GM12878 (cell line): ENCODE measurements around the gene CPNE4. TPM values are rescaled to one million over a fixed set of nuclear protein-coding genes. Genes with fewer than 3 reads are reported as not detected.

Experiments
- ATAC-seq: fragments of 200-7000 bp; cut with Tn5 transposase; 3 replicates; pipeline ENCODE4 v1.9.1; 2020; ENCODE audit warnings: mild to moderate bottlenecking, moderate library complexity
- BruUV-seq: library from RNA; stranded (reverse); fragments of 400-500 nt; replicated peaks from 2 replicates; lab custom pipeline; 2021; lab: Mats Ljungman, UMichigan
- CTCF ChIA-PET: fragments of 300-600 bp; sonication (Branson Sonifier 250); formaldehyde crosslinking; extraction: SDS; loops from one replicate; lab custom pipeline; 2021; ENCODE audit warnings: inconsistent platforms; lab: Yijun Ruan, JAX
- POLR2A ChIA-PET: fragments of 350-600 bp; formaldehyde crosslinking; extraction: SDS; loops from one replicate; lab custom pipeline; 2021; ENCODE audit warnings: inconsistent platforms; lab: Charles Lee
- RAD21 ChIA-PET: fragments of 300-600 bp; sonication (Branson Sonifier 250); formaldehyde crosslinking; loops from one replicate; lab custom pipeline; 2023; ENCODE audit warnings: antibody characterized with exemption; ENCODE audit not compliant: unreplicated experiment; lab: Charles Lee
- SMC1A ChIA-PET: fragments of 300-600 bp; sonication (Branson Sonifier 250); formaldehyde crosslinking; loops from one replicate; lab custom pipeline; 2023; ENCODE audit not compliant: unreplicated experiment, uncharacterized antibody; lab: Charles Lee
- DNase-seq: peaks from one replicate; pipeline ENCODE4 v3.0.0-alpha.2; 2011; ENCODE audit warnings: low read depth, low spot score
- FAIRE-seq: peaks from 3 replicates; lab custom pipeline; 2011; peaks lifted over from hg19 to GRCh38; lab: Jason Lieb, UNC
- H2AFZ ChIP-seq: 2 replicates; pipeline ENCODE4 v1.6.0; 2011; ENCODE audit warnings: low read depth, low read length, control low read depth; ENCODE audit not compliant: control insufficient read depth
- H3K27ac ChIP-seq: 2 replicates; pipeline ENCODE4 v1.5.1; 2011; ENCODE audit warnings: control low read depth; ENCODE audit not compliant: control insufficient read depth, insufficient read depth
- H3K27me3 ChIP-seq, 2 experiments: replicated peaks in 1 of 2; 2 replicates each; pipeline versions ENCODE4 v1.6.0 to v1.6.1; 2011; ENCODE audit warnings: low read length in 1 of 2; ENCODE audit not compliant: control insufficient read depth in 2 of 2, insufficient read depth in 2 of 2
- H3K36me3 ChIP-seq, 2 experiments: 2 replicates each; pipeline ENCODE4 v1.5.1; 2011; ENCODE audit warnings: low read length in 1 of 2; ENCODE audit not compliant: control insufficient read depth in 2 of 2, insufficient read depth in 2 of 2
- H3K4me1 ChIP-seq: 2 replicates; pipeline ENCODE4 v1.6.1; 2011; ENCODE audit warnings: mild to moderate bottlenecking, low read length, moderate library complexity, mixed read lengths; ENCODE audit not compliant: control insufficient read depth, insufficient read depth
- H3K4me2 ChIP-seq: 2 replicates; pipeline ENCODE4 v1.6.0; 2011; ENCODE audit warnings: control low read depth; ENCODE audit not compliant: control insufficient read depth, insufficient read depth
- H3K4me3 ChIP-seq: fragments of 200-600 bp; sonication (generic); 2 replicates; pipeline ENCODE4 v1.5.1; 2016
- H3K79me2 ChIP-seq: 2 replicates; pipeline ENCODE4 v1.6.0; 2011; ENCODE audit warnings: low read length; ENCODE audit not compliant: control insufficient read depth, insufficient read depth
- H3K9ac ChIP-seq: 2 replicates; pipeline ENCODE4 v1.8.0; 2011; ENCODE audit warnings: low read length, control low read depth, mixed read lengths; ENCODE audit not compliant: control insufficient read depth, insufficient read depth
- H3K9me3 ChIP-seq: replicated peaks from 3 replicates; pipeline ENCODE4 v1.5.1; 2011; ENCODE audit warnings: mild to moderate bottlenecking, low read length; ENCODE audit not compliant: control insufficient read depth, insufficient read depth
- H4K20me1 ChIP-seq: 2 replicates; pipeline ENCODE4 v1.6.0; 2011; ENCODE audit not compliant: control insufficient read depth, insufficient read depth
- BHLHE40 ChIP-seq, 2 experiments: fragments of 450-650 bp in 1 of 2; IDR thresholded peaks; 2 replicates each; pipeline ENCODE4 v1.6.1; 2011 to 2017; ENCODE audit warnings: low read depth in 2 of 2, borderline replicate concordance in 1 of 2, improper control_type of control experiment in 1 of 2, low read length in 1 of 2, mild to moderate bottlenecking in 1 of 2
- IKZF1 ChIP-seq: fragments of 450-650 bp; conservative IDR thresholded peaks from 2 replicates; pipeline ENCODE4 v1.6.1; 2017; ENCODE audit warnings: antibody characterized with exemption, mild to moderate bottlenecking
- IKZF2 ChIP-seq, 2 experiments: fragments of 450-650 bp; IDR thresholded peaks; 2 replicates each; pipeline ENCODE4 v1.6.1; 2017; ENCODE audit warnings: mild to moderate bottlenecking in 2 of 2, moderate library complexity in 2 of 2
- MTA2 ChIP-seq: fragments of 450-650 bp; IDR thresholded peaks from 2 replicates; pipeline ENCODE4 v1.6.1; 2016; ENCODE audit warnings: low read depth, mild to moderate bottlenecking, moderate library complexity
- MTA3 ChIP-seq: IDR thresholded peaks from 2 replicates; pipeline ENCODE4 v1.6.1; 2012; ENCODE audit warnings: low read length, inconsistent platforms, borderline replicate concordance
- PAX8 ChIP-seq: fragments of 450-650 bp; IDR thresholded peaks from 2 replicates; pipeline ENCODE4 v1.6.1; 2017; ENCODE audit warnings: mild to moderate bottlenecking, moderate library complexity
- POU2F2 ChIP-seq: IDR thresholded peaks from 3 replicates; pipeline ENCODE4 v1.6.1; 2011; ENCODE audit warnings: low read depth, mild to moderate bottlenecking, low read length, borderline replicate concordance
- RUNX3 ChIP-seq: IDR thresholded peaks from 2 replicates; pipeline ENCODE4 v1.6.1; 2012; ENCODE audit warnings: low read length, inconsistent platforms
- ZSCAN29 ChIP-seq: fragments of 450-650 bp; IDR thresholded peaks from 2 replicates; pipeline ENCODE4 v1.6.1; 2017; ENCODE audit warnings: mild to moderate bottlenecking, moderate library complexity
- WGBS: methylation state at CpG from one replicate; pipeline ENCODE4 v1.1.6; 2016; ENCODE audit warnings: low lambda C conversion rate; ENCODE audit not compliant: insufficient replicate concordance, insufficient coverage; ENCODE audit errors: missing lambda C conversion rate; 5-methylcytosine and 5-hydroxymethylcytosine counted together
- in situ Hi-C: fragments of 300-500 bp; cut with MboI; formaldehyde crosslinking; loops from 9 replicates; pipeline ENCODE4 v1.14.3; 2018; ENCODE audit warnings: mixed read lengths
- intact Hi-C: fragments of 100-400 bp; cut with micrococcal nuclease; formaldehyde crosslinking; loops from one replicate; pipeline ENCODE4 v1.14.2; 2022; ENCODE audit not compliant: unreplicated experiment
- polyA plus RNA-seq, 11 experiments: library from polyadenylated mRNA; depleted of rRNA in 4 of 11; unstranded in 6 of 11; stranded (reverse) in 5 of 11; fragments of >200 nt; fragmentation: Nextera tagmentation in 4 of 11; fragmentation: Illumina TruSeq in 1 of 11; extraction: Ambion mirVana in 4 of 11; extraction: Trizol in 1 of 11; gene quantifications; 1 replicate in 1 of 11; 2 replicates in 10 of 11; pipeline versions ENCODE4 v1.2.1 to v1.2.3, GENCODE V29; 2011 to 2016; ENCODE audit warnings: inconsistent platforms in 2 of 11, missing spikeins in 2 of 11, low read depth in 1 of 11
- total RNA-seq, 4 experiments: library from RNA; depleted of rRNA in 3 of 4; stranded (reverse); fragments of >200 nt in 3 of 4; fragmentation: Illumina TruSeq in 1 of 4; extraction: Trizol in 1 of 4; gene quantifications; 2 replicates each; pipeline versions ENCODE4 v1.2.1 to v1.2.3, GENCODE V29; 2013 to 2021
- TF ChIP-seq, protein P1 (sequence below): fragments of 450-650 bp; IDR thresholded peaks from 2 replicates; pipeline ENCODE4 v1.6.1; 2017; ENCODE audit warnings: mild to moderate bottlenecking
- TF ChIP-seq, protein P2 (sequence below): fragments of 450-650 bp; IDR thresholded peaks from 2 replicates; pipeline ENCODE4 v1.6.1; 2017; ENCODE audit warnings: mild to moderate bottlenecking, moderate library complexity

CPNE4 gene
- total and polyA plus RNA-seq, 10 of the 15 experiments (the other 5 are each of a cell fraction or from before 2014, with no cell fraction given), result 0.17 to 1.9 (median 0.48) TPM; not detected in 1

DNA sequence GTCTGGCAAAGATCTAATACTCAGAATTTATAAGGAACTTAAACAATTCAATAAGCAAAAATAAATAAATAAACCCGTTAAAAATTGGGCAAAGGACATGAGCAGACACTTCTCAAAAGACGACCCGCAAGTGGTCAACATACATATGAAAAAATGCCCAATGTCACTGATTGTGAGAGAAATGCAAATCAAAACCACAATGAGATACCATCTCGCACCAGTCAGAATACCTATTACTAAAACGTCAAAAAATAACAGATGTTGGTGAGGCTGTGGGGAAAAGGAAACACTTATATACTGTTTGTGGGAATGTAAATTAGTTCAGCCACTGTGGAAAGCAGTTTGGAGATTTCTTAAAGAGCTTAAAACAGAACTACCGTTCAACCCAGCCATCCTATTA, 344.0 kb downstream of the CPNE4 start:
- intact Hi-C loops, result no loop called here
- RAD21 ChIA-PET, result interaction anchor here (1.0 to 1.6 kb wide), 2 partner anchors 18 to 20 kb away, joined by 3 read pairs; no protein-coding TSS in a partner anchor
- no peaks in the 10 kb centered on the region for H3K36me3 ChIP-seq
- no peak overlapping the region for H3K27ac ChIP-seq
- SMC1A ChIA-PET, result interaction anchor here (0.9 to 2.5 kb wide), 5 partner anchors 12 to 141 kb away, joined by 3 to 9 read pairs (median 5); no protein-coding TSS in a partner anchor
- H3K4me2 ChIP-seq, result no peak overlapping the region
- POLR2A ChIA-PET, result no interaction called here
- no TSS peak for BruUV-seq
- no peak overlapping the region for H3K9ac ChIP-seq
- no peak overlapping the region for H3K4me3 ChIP-seq
- no peaks in the 10 kb centered on the region for H3K79me2 ChIP-seq
- DNase-seq (no peak), FAIRE-seq (no peak), ATAC-seq (peak; percentile 84)
- CTCF ChIA-PET, result interaction anchor here (0.9 to 2.9 kb wide), 2 partner anchors 8 to 141 kb away, joined by 3 to 9 read pairs; no protein-coding TSS in a partner anchor
- TF ChIP-seq ZSCAN29 (no peak), MTA2 (peak; percentile 63; the same call in 1 of the 2 replicates), MTA3 (no peak), BHLHE40 (IDR thresholded peaks at IDR 0.05; ENCODE audit: borderline replicate concordance in 1 of 2, low read depth in 2 of 2, low read length in 1 of 2) (0 out of 4 replicates have a peak, but pooled peaks of 1 of the 2 experiments have one; percentile 9), IKZF1 (peak; percentile 30; the same call in 1 of the 2 replicates), RUNX3 (peak; percentile 23; the same call in 1 of the 2 replicates), POU2F2 (0 out of 3 replicates have a peak, but pooled peaks have one; percentile 26), IKZF2 (IDR thresholded peaks at IDR 0.05) (peak; percentile 34 to 49; a peak in 2 of 4 replicates), PAX8 (no peak)
- TF ChIP-seq, protein P1, sequence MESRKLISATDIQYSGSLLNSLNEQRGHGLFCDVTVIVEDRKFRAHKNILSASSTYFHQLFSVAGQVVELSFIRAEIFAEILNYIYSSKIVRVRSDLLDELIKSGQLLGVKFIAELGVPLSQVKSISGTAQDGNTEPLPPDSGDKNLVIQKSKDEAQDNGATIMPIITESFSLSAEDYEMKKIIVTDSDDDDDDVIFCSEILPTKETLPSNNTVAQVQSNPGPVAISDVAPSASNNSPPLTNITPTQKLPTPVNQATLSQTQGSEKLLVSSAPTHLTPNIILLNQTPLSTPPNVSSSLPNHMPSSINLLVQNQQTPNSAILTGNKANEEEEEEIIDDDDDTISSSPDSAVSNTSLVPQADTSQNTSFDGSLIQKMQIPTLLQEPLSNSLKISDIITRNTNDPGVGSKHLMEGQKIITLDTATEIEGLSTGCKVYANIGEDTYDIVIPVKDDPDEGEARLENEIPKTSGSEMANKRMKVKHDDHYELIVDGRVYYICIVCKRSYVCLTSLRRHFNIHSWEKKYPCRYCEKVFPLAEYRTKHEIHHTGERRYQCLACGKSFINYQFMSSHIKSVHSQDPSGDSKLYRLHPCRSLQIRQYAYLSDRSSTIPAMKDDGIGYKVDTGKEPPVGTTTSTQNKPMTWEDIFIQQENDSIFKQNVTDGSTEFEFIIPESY, result no peak
- TF ChIP-seq, protein P2, sequence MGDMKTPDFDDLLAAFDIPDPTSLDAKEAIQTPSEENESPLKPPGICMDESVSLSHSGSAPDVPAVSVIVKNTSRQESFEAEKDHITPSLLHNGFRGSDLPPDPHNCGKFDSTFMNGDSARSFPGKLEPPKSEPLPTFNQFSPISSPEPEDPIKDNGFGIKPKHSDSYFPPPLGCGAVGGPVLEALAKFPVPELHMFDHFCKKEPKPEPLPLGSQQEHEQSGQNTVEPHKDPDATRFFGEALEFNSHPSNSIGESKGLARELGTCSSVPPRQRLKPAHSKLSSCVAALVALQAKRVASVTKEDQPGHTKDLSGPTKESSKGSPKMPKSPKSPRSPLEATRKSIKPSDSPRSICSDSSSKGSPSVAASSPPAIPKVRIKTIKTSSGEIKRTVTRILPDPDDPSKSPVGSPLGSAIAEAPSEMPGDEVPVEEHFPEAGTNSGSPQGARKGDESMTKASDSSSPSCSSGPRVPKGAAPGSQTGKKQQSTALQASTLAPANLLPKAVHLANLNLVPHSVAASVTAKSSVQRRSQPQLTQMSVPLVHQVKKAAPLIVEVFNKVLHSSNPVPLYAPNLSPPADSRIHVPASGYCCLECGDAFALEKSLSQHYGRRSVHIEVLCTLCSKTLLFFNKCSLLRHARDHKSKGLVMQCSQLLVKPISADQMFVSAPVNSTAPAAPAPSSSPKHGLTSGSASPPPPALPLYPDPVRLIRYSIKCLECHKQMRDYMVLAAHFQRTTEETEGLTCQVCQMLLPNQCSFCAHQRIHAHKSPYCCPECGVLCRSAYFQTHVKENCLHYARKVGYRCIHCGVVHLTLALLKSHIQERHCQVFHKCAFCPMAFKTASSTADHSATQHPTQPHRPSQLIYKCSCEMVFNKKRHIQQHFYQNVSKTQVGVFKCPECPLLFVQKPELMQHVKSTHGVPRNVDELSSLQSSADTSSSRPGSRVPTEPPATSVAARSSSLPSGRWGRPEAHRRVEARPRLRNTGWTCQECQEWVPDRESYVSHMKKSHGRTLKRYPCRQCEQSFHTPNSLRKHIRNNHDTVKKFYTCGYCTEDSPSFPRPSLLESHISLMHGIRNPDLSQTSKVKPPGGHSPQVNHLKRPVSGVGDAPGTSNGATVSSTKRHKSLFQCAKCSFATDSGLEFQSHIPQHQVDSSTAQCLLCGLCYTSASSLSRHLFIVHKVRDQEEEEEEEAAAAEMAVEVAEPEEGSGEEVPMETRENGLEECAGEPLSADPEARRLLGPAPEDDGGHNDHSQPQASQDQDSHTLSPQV, result no peak
- H3K9me3 ChIP-seq, result no peaks in the 10 kb centered on the region; the same call in 2 of the 3 replicates
- no peaks in the 10 kb centered on the region for H4K20me1 ChIP-seq
- no peaks in the 10 kb centered on the region for H3K27me3 ChIP-seq
- 3% methylated on average over 6 of the region's 6 CpGs for WGBS
- H3K4me1 ChIP-seq, result no peaks in the 10 kb centered on the region
- in situ Hi-C loops, result no loop called here
- H2AFZ ChIP-seq, result no peak overlapping the region
